ENCODE measurements around the gene NAB1.

- TF ChIP-seq CTCF (conservative IDR thresholded peaks at IDR 0.05 in 1 of 2, IDR thresholded peaks at IDR 0.05 in 1 of 2; ENCODE audit: extremely low read depth in 1 of 2, insufficient read depth in 1 of 2, low read depth in 1 of 2, low read length in 2 of 2) = no peak
- no peak for TF ChIP-seq EZH2 (IDR thresholded peaks at IDR 0.05; ENCODE audit: borderline replicate concordance, low read length)
Observed at GRCh38 chr2:190637903-190638618, 10.8 kb upstream of the NAB1 start.
